Hepatocyte (in vitro differentiated cells): Measurements from ENCODE around the gene LGR5. TPM values are rescaled to one million over a fixed set of nuclear protein-coding genes. Genes with fewer than 3 reads are reported as not detected.

Source experiments
- DNase-seq: peaks from one replicate; pipeline ENCODE4 v3.0.0-alpha.2; 2016; ENCODE audit warnings: low spot score
- H2AFZ ChIP-seq: fragments of 200-600 bp; sonication (generic); 2 replicates; pipeline ENCODE4 v1.6.0; 2016; ENCODE audit warnings: antibody characterized with exemption, mild to moderate bottlenecking
- H3K27ac ChIP-seq: fragments of 200-600 bp; sonication (generic); 2 replicates; pipeline ENCODE4 v1.5.1; 2016; ENCODE audit warnings: mild to moderate bottlenecking
- H3K27me3 ChIP-seq: fragments of 200-600 bp; sonication (generic); 2 replicates; pipeline ENCODE4 v1.6.1; 2016
- H3K36me3 ChIP-seq: fragments of 200-600 bp; sonication (generic); replicated peaks from 2 replicates; pipeline ENCODE4 v1.5.1; 2016; ENCODE audit warnings: low read depth; ENCODE audit not compliant: insufficient read depth
- H3K4me1 ChIP-seq: fragments of 200-600 bp; sonication (generic); 2 replicates; pipeline ENCODE4 v1.5.1; 2016; ENCODE audit warnings: mild to moderate bottlenecking, moderate library complexity; ENCODE audit not compliant: insufficient read depth
- H3K4me2 ChIP-seq: fragments of 200-600 bp; sonication (generic); 2 replicates; pipeline ENCODE4 v1.6.0; 2016
- H3K4me3 ChIP-seq: fragments of 200-600 bp; sonication (generic); 2 replicates; pipeline ENCODE4 v1.5.1; 2016; ENCODE audit warnings: mild to moderate bottlenecking
- H3K79me2 ChIP-seq: fragments of 200-600 bp; sonication (generic); 2 replicates; pipeline ENCODE4 v1.6.0; 2017; ENCODE audit warnings: mild to moderate bottlenecking
- H3K9me2 ChIP-seq: fragments of 200-600 bp; sonication (generic); replicated peaks from 2 replicates; pipeline ENCODE4 v1.6.0; 2017; ENCODE audit warnings: mild to moderate bottlenecking; ENCODE audit not compliant: insufficient read depth
- H3K9me3 ChIP-seq: fragments of 200-600 bp; sonication (generic); 2 replicates; pipeline ENCODE4 v1.5.1; 2016; ENCODE audit warnings: low read depth, mild to moderate bottlenecking
- H4K20me1 ChIP-seq: fragments of 200-600 bp; sonication (generic); 2 replicates; pipeline ENCODE4 v1.6.0; 2016; ENCODE audit warnings: mild to moderate bottlenecking; ENCODE audit not compliant: insufficient read depth, poor library complexity, severe bottlenecking
- EZH2 ChIP-seq: fragments of 200-600 bp; sonication (generic); IDR thresholded peaks from 2 replicates; pipeline ENCODE4 v1.6.1; 2016; ENCODE audit warnings: antibody characterized with exemption, mild to moderate bottlenecking, borderline replicate concordance
- EZH2phosphoT487 ChIP-seq: fragments of 200-600 bp; sonication (generic); IDR thresholded peaks from one replicate; pipeline ENCODE4 v1.6.1; 2018; ENCODE audit warnings: antibody characterized with exemption, mild to moderate bottlenecking, low read depth, moderate library complexity; ENCODE audit not compliant: unreplicated experiment, severe bottlenecking
- whole genome bisulfite sequencing: methylation state at CpG from one replicate; pipeline ENCODE4 v1.1.6; 2016; ENCODE audit warnings: low lambda C conversion rate; ENCODE audit errors: missing lambda C conversion rate; 5-methylcytosine and 5-hydroxymethylcytosine counted together
- polyA plus RNA-seq: library from polyadenylated mRNA; unstranded; fragments of >200 nt; fragmentation: Nextera tagmentation; extraction: Ambion mirVana; gene quantifications from 2 replicates; pipeline ENCODE4 v1.2.1, GENCODE V29; 2016
- total RNA-seq: library from RNA; depleted of rRNA; stranded (reverse); fragments of >200 nt; gene quantifications from 2 replicates; pipeline ENCODE4 v1.2.3, GENCODE V29; 2014
- TF ChIP-seq, protein P1 (sequence below): fragments of 200-600 bp; sonication (generic); IDR thresholded peaks from 2 replicates; pipeline ENCODE4 v1.5.1; 2016; ENCODE audit warnings: antibody characterized with exemption, mild to moderate bottlenecking; ENCODE audit not compliant: poor library complexity

The LGR5 gene
- total and polyA plus RNA-seq, 2 experiments from 2014 or later = 4.4 to 5.7 TPM

DNA sequence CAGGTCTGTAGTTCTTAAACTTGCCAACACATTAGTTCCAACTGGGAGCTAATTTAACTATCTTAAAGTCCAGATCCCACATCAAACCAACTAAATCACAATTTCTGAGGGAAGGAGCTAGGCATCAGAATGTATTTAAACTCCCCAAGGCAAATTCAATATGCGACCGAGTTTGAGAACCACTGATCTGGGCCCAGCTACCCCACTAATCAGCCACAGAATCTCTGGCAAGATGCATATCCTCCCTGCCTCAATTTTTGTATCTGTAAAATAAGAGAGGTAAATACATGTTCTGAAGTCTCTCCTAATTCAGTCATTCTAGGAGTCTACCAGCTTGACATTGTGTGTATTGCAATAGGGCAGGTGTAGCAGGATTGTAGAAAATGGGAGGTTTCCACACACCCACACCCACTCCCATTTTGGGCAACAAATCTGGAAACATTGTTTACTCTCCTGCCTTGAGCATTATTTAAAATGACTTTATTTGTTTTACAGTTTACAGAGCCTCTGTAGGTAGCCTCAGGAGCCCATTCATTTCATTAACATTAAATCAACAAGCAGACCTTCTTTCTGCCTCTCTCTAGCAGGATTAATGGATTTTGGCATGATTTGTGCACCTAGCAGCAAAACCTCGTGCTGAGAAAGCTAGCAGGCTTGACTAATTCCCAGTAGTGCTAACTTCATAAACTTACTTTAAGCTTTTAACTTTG, 15.6 kb downstream of the LGR5 start:
- H3K4me2 ChIP-seq = no peak overlapping the region
- H2AFZ ChIP-seq = no peak overlapping the region
- H3K4me3 ChIP-seq = no peak overlapping the region
- TF ChIP-seq EZH2phosphoT487 (no peak), EZH2 (no peak)
- TF ChIP-seq, protein P1, sequence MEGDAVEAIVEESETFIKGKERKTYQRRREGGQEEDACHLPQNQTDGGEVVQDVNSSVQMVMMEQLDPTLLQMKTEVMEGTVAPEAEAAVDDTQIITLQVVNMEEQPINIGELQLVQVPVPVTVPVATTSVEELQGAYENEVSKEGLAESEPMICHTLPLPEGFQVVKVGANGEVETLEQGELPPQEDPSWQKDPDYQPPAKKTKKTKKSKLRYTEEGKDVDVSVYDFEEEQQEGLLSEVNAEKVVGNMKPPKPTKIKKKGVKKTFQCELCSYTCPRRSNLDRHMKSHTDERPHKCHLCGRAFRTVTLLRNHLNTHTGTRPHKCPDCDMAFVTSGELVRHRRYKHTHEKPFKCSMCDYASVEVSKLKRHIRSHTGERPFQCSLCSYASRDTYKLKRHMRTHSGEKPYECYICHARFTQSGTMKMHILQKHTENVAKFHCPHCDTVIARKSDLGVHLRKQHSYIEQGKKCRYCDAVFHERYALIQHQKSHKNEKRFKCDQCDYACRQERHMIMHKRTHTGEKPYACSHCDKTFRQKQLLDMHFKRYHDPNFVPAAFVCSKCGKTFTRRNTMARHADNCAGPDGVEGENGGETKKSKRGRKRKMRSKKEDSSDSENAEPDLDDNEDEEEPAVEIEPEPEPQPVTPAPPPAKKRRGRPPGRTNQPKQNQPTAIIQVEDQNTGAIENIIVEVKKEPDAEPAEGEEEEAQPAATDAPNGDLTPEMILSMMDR = no peak
- DNase-seq = no peak
- H3K36me3 ChIP-seq = no peaks in the 10 kb centered on the region
- H3K4me1 ChIP-seq = no peaks in the 10 kb centered on the region
- H3K9me3 ChIP-seq = no peaks in the 10 kb centered on the region
- no peak overlapping the region for H3K27ac ChIP-seq
- H3K79me2 ChIP-seq = no peaks in the 10 kb centered on the region
- H3K27me3 ChIP-seq = no peaks in the 10 kb centered on the region
- WGBS = 49% methylated on average over 3 of the region's 3 CpGs
- H4K20me1 ChIP-seq = no peaks in the 10 kb centered on the region
- H3K9me2 ChIP-seq = no peaks in the 10 kb centered on the region

DNA sequence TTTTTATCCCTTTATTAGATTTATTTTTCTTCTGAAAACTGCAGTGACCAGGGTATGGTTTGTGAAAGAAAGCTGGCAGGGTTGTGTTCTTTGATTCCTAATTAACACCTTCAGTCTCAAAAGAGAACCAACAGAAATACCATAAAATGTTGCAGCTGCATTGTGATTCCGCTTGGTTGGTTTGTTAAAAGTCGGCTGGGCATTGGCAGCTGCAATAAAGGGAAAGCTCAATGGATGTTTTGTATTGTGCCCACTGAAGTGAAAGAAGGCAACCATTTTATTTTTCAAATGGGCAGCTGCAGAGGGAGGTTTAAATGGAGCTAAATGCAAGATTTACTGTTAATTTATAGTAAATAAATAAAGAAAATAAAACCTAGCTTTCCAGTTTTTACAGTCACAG, 16.7 kb downstream of the LGR5 start:
- no peak overlapping the region for H3K27ac ChIP-seq
- no peaks in the 10 kb centered on the region for H3K9me2 ChIP-seq
- H3K4me3 ChIP-seq = no peak overlapping the region
- H2AFZ ChIP-seq = no peak overlapping the region
- no peaks in the 10 kb centered on the region for H4K20me1 ChIP-seq
- DNase-seq = no peak
- H3K4me1 ChIP-seq = no peaks in the 10 kb centered on the region
- TF ChIP-seq EZH2phosphoT487 = no peak
- no peak for TF ChIP-seq EZH2
- TF ChIP-seq, protein P1 = no peak
- WGBS = 72% methylated on average over 2 of the region's 2 CpGs
- H3K4me2 ChIP-seq = no peak overlapping the region
- H3K27me3 ChIP-seq = no peaks in the 10 kb centered on the region
- H3K9me3 ChIP-seq = no peaks in the 10 kb centered on the region
- no peaks in the 10 kb centered on the region for H3K36me3 ChIP-seq
- H3K79me2 ChIP-seq = no peaks in the 10 kb centered on the region

DNA sequence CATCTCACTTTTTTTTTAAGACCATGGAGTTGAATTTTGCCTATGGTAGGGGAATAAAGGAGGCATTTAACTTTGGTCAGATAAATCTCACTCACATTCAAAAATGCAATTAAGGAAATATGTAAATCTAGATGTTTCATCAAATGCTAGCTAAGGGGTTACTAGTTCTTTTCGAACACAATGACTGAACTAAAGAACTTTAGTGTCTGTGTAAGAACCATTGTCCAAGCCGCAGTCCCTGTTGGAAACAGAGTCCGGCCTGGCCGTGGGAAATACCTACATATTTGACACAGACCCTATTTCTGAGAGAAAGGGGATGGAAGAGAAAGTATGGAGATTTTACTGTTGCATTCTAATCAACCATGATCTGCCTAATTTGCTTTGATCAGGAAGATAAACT, 17.4 kb downstream of the LGR5 start:
- no peaks in the 10 kb centered on the region for H3K36me3 ChIP-seq
- TF ChIP-seq, protein P1 = no peak
- no peak for TF ChIP-seq EZH2
- no peak for TF ChIP-seq EZH2phosphoT487
- WGBS = 84% methylated on average over 4 of the region's 4 CpGs

More for the DNA sequence above, 17.4 kb downstream of the LGR5 start:
- no peaks in the 10 kb centered on the region for H3K79me2 ChIP-seq
- H3K4me1 ChIP-seq = no peaks in the 10 kb centered on the region
- no peaks in the 10 kb centered on the region for H3K27me3 ChIP-seq
- DNase-seq = no peak
- H3K27ac ChIP-seq = no peak overlapping the region
- H3K9me3 ChIP-seq = no peaks in the 10 kb centered on the region
- no peak overlapping the region for H3K4me2 ChIP-seq
- H3K4me3 ChIP-seq = no peak overlapping the region
- H3K9me2 ChIP-seq = no peaks in the 10 kb centered on the region
- H2AFZ ChIP-seq = no peak overlapping the region
- H4K20me1 ChIP-seq = no peaks in the 10 kb centered on the region
